Panc1 (cell line): ENCODE results near the gene CARD10. TPM values are rescaled to one million over a fixed set of nuclear protein-coding genes. Genes with fewer than 3 reads are reported as not detected.
A peak's percentile ranks its signal among the peaks of the same experiment; 100 is the strongest.

ENCODE experiments used
- ATAC-seq: fragments of 200-7000 bp; cut with Tn5 transposase; 2 replicates; pipeline ENCODE4 v1.9.1; 2020; ENCODE audit warnings: mild to moderate bottlenecking, moderate library complexity
- BruUV-seq: library from RNA; stranded (reverse); fragments of 400-500 nt; replicated peaks from 2 replicates; lab custom pipeline; 2021; lab: Mats Ljungman, UMichigan
- CTCF ChIA-PET: fragments of 300-600 bp; sonication (Branson Sonifier 250); formaldehyde crosslinking; loops from one replicate; lab custom pipeline; 2022; ENCODE audit warnings: antibody characterized with exemption; lab: Charles Lee
- POLR2A ChIA-PET: fragments of 300-600 bp; sonication (Branson Sonifier 250); formaldehyde crosslinking; loops from one replicate; lab custom pipeline; 2022; ENCODE audit warnings: antibody characterized with exemption; lab: Charles Lee
- DNase-seq: peaks from one replicate; pipeline ENCODE4 v3.0.0-alpha.2; 2010; ENCODE audit warnings: low read depth, low spot score
- H3K27ac ChIP-seq: 2 replicates; pipeline ENCODE4 v1.5.1; 2011; ENCODE audit warnings: mild to moderate bottlenecking, low read length, inconsistent platforms
- H3K27me3 ChIP-seq: fragments of 200-500 bp; sonication (Bioruptor generic); 2 replicates; pipeline ENCODE4 v1.6.0; 2014; ENCODE audit warnings: low read length, inconsistent platforms; ENCODE audit not compliant: control insufficient read depth, insufficient read depth
- H3K36me3 ChIP-seq: fragments of 200-500 bp; sonication (Bioruptor generic); 2 replicates; pipeline ENCODE4 v1.5.1; 2014; ENCODE audit warnings: inconsistent platforms, mild to moderate bottlenecking, low read length, moderate library complexity; ENCODE audit not compliant: control insufficient read depth, insufficient read depth
- H3K4me1 ChIP-seq: 2 replicates; pipeline ENCODE4 v1.5.1; 2011; ENCODE audit warnings: inconsistent platforms, mild to moderate bottlenecking, low read length, moderate library complexity; ENCODE audit not compliant: control insufficient read depth, insufficient read depth
- H3K4me3 ChIP-seq, 2 experiments: 2 replicates each; pipeline ENCODE4 v1.5.1; 2011 to 2012; ENCODE audit warnings: low read depth in 2 of 2, low read length in 2 of 2, mild to moderate bottlenecking in 2 of 2, inconsistent platforms in 1 of 2, moderate library complexity in 1 of 2
- H3K9me3 ChIP-seq: fragments of 200-500 bp; sonication (Bioruptor generic); 2 replicates; pipeline ENCODE4 v1.5.1; 2014; ENCODE audit warnings: low read depth, mild to moderate bottlenecking, inconsistent platforms, low read length, moderate library complexity; ENCODE audit not compliant: control insufficient read depth, insufficient read depth
- POLR2AphosphoS5 ChIP-seq: IDR thresholded peaks from 2 replicates; pipeline ENCODE4 v1.6.1; 2012; ENCODE audit warnings: mild to moderate bottlenecking, low read depth, low read length, moderate library complexity
- SIN3A ChIP-seq: IDR thresholded peaks from 2 replicates; pipeline ENCODE4 v1.6.1; 2012; ENCODE audit warnings: low read depth, mild to moderate bottlenecking, low read length, moderate library complexity, borderline replicate concordance; ENCODE audit not compliant: insufficient read depth
- TCF7L2 ChIP-seq: IDR thresholded peaks from 2 replicates; pipeline ENCODE4 v1.6.1; 2011; ENCODE audit warnings: mild to moderate bottlenecking, low read depth, low read length, inconsistent platforms
- in situ Hi-C: cut with HindIII; loops from 2 replicates; pipeline ENCODE4 v1.10.0; 2016; ENCODE audit warnings: low sequenced_read_pairs, low pct_unique_long_range_greater_than_20kb
- intact Hi-C: fragments of 100-400 bp; cut with micrococcal nuclease; formaldehyde crosslinking; loops from one replicate; pipeline ENCODE4 v1.10.0; 2022; ENCODE audit not compliant: unreplicated experiment
- total RNA-seq: library from RNA; stranded (reverse); gene quantifications from one replicate; pipeline ENCODE4 v1.2.1, GENCODE V29; 2021; ENCODE audit not compliant: unreplicated experiment
- TF ChIP-seq, protein P1 (sequence below): fragments of 450-650 bp; IDR thresholded peaks from 2 replicates; pipeline ENCODE4 v1.5.1; 2017; ENCODE audit warnings: mild to moderate bottlenecking
- TF ChIP-seq, protein P2 (sequence below), 2 experiments: IDR thresholded peaks; 2 replicates each; pipeline ENCODE4 v1.6.1; 2011 to 2012; ENCODE audit warnings: low read depth in 2 of 2, control low read depth in 1 of 2, low read length in 1 of 2, mild to moderate bottlenecking in 1 of 2, moderate library complexity in 1 of 2; ENCODE audit not compliant: insufficient read depth in 1 of 2

Gene CARD10
- total RNA-seq, 1 experiment from 2014 or later = 43.1 TPM

DNA sequence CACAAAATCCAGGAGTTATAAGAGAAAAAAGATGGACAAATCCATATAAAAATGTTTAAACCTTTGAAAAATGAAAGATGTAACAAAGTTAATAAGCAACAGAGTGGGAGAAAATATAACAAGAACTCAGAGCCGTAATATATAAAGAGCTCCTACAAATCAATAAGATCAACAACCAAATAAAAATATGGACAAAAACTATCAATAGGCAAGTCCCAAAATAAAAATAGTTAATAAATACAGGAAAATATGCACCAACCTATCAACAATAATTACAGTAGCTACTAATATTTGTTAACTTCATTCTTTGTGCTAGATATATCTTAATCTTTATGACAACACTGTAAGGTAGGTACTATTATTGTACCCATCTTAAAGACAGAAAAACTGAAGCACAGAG lies 2.8 kb downstream of the CARD10 start:
- H3K27ac ChIP-seq = peak overlapping the region; percentile 69; the same call in 1 of the 2 replicates
- intact Hi-C loops = no loop called here
- H3K4me3 ChIP-seq = no peak overlapping the region
- DNase-seq (no peak), ATAC-seq (no peak)
- H3K36me3 ChIP-seq = no peaks in the 10 kb centered on the region; the same call in 1 of the 2 replicates
- H3K27me3 ChIP-seq = no peaks in the 10 kb centered on the region
- ChIA-PET POLR2A (interaction anchor here (0.6 kb wide), 1 partner anchor 16 kb away, joined by 7 read pairs; no protein-coding TSS in a partner anchor), CTCF (no interaction called here)
- peaks cover 50% of the 10 kb centered on the region for H3K4me1 ChIP-seq
- TF ChIP-seq, protein P1, sequence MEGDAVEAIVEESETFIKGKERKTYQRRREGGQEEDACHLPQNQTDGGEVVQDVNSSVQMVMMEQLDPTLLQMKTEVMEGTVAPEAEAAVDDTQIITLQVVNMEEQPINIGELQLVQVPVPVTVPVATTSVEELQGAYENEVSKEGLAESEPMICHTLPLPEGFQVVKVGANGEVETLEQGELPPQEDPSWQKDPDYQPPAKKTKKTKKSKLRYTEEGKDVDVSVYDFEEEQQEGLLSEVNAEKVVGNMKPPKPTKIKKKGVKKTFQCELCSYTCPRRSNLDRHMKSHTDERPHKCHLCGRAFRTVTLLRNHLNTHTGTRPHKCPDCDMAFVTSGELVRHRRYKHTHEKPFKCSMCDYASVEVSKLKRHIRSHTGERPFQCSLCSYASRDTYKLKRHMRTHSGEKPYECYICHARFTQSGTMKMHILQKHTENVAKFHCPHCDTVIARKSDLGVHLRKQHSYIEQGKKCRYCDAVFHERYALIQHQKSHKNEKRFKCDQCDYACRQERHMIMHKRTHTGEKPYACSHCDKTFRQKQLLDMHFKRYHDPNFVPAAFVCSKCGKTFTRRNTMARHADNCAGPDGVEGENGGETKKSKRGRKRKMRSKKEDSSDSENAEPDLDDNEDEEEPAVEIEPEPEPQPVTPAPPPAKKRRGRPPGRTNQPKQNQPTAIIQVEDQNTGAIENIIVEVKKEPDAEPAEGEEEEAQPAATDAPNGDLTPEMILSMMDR = no peak
- TF ChIP-seq POLR2AphosphoS5 = no peak
- no peak for TF ChIP-seq TCF7L2
- TF ChIP-seq, protein P2, sequence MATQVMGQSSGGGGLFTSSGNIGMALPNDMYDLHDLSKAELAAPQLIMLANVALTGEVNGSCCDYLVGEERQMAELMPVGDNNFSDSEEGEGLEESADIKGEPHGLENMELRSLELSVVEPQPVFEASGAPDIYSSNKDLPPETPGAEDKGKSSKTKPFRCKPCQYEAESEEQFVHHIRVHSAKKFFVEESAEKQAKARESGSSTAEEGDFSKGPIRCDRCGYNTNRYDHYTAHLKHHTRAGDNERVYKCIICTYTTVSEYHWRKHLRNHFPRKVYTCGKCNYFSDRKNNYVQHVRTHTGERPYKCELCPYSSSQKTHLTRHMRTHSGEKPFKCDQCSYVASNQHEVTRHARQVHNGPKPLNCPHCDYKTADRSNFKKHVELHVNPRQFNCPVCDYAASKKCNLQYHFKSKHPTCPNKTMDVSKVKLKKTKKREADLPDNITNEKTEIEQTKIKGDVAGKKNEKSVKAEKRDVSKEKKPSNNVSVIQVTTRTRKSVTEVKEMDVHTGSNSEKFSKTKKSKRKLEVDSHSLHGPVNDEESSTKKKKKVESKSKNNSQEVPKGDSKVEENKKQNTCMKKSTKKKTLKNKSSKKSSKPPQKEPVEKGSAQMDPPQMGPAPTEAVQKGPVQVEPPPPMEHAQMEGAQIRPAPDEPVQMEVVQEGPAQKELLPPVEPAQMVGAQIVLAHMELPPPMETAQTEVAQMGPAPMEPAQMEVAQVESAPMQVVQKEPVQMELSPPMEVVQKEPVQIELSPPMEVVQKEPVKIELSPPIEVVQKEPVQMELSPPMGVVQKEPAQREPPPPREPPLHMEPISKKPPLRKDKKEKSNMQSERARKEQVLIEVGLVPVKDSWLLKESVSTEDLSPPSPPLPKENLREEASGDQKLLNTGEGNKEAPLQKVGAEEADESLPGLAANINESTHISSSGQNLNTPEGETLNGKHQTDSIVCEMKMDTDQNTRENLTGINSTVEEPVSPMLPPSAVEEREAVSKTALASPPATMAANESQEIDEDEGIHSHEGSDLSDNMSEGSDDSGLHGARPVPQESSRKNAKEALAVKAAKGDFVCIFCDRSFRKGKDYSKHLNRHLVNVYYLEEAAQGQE (IDR thresholded peaks at IDR 0.05; ENCODE audit: insufficient read depth in 1 of 2, low read depth in 2 of 2, low read length in 1 of 2) = no peak
- no peak for TF ChIP-seq SIN3A
- H3K9me3 ChIP-seq = no peaks in the 10 kb centered on the region
- in situ Hi-C loops = no loop called here
- BruUV-seq = no TSS peak

DNA sequence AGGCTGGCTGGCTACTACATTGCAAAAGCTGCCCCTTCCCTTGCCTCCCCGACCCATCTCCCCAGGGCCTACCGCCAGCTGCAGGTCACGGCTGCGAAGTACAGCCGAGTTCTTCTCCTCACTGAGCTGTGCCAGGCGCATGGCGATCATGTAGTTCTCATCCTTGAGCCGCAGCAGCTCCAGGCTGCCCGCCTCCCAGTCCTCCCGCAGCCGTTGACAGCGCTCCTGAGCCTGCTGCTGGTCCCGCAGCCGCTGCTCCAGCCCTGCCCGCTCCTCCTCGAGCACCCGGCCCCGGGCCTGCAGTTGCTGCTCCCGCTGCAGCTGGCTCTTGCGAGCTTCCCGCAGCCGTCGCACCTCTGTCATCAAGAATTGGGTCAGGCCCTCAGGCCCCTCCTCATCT lies 3.3 kb downstream of the CARD10 start:
- BruUV-seq = no TSS peak
- DNase-seq (no peak), ATAC-seq (no peak)
- Histone ChIP-seq H3K4me1 (peaks cover 46% of the 10 kb centered on the region), H3K27ac (peak overlapping the region; percentile 69), H3K9me3 (no peaks in the 10 kb centered on the region), H3K27me3 (no peaks in the 10 kb centered on the region), H3K4me3 (no peak overlapping the region), H3K36me3 (no peaks in the 10 kb centered on the region; the same call in 1 of the 2 replicates)
- in situ Hi-C loops (no loop called here), intact Hi-C loops (no loop called here)
- ChIA-PET POLR2A (interaction anchor here (0.6 kb wide), 1 partner anchor 17 kb away, joined by 7 read pairs; no protein-coding TSS in a partner anchor), CTCF (no interaction called here)
- TF ChIP-seq SIN3A = no peak

DNA sequence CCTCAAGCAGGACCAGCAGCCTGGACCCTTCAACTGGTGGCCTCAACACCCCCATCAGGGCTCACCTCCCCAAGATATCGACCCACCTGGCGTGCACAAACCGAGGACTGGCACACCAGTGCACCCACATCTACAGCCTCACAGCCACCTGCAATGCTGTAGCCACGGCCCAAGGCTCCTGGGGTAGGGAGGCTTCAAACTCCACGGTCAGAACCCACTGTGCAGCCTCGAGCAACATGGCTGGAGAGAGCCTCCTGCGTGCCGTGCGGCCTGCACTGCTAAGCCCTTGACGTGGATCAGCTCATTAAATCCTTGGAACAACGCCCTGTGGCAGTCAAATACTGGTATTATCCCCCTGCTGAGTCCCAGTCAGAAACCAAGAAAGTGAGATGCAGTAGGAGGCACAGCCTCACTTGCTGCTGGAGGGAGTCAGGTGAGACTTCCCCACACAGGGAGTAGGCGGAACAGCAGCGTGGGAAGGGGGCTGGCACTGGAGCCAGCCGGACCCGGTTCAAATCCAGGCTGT lies 4.6 kb downstream of the CARD10 start:
- DNase-seq (no peak), ATAC-seq (peak; percentile 12; the same call in 1 of the 2 replicates)
- Histone ChIP-seq H3K36me3 (no peaks in the 10 kb centered on the region; the same call in 1 of the 2 replicates), H3K27ac (peak overlapping the region; percentile 88), H3K27me3 (no peaks in the 10 kb centered on the region), H3K4me3 (no peak overlapping the region), H3K9me3 (no peaks in the 10 kb centered on the region), H3K4me1 (peaks cover 47% of the 10 kb centered on the region)
- no TSS peak for BruUV-seq
- ChIA-PET POLR2A (no interaction called here), CTCF (no interaction called here)
- TF ChIP-seq TCF7L2 (no peak), SIN3A (no peak)
- TF ChIP-seq, protein P1 = no peak
- TF ChIP-seq, protein P2 (IDR thresholded peaks at IDR 0.05; ENCODE audit: insufficient read depth in 1 of 2, low read depth in 2 of 2, low read length in 1 of 2) = no peak
- in situ Hi-C loops = no loop called here
- intact Hi-C loops = no loop called here
